WTC11 (cell line): Measurements from ENCODE around the gene LY9. TPM values are rescaled to one million over a fixed set of nuclear protein-coding genes. Genes with fewer than 3 reads are reported as not detected.

ENCODE experiments used
- ATAC-seq: fragments of 200-7000 bp; cut with Tn5 transposase; 2 replicates; pipeline ENCODE4 v1.10.0; 2021; ENCODE audit warnings: mild to moderate bottlenecking, moderate library complexity
- CTCF ChIA-PET: fragments of 300-600 bp; sonication (Branson Sonifier 250); formaldehyde crosslinking; loops from one replicate; lab custom pipeline; 2021; ENCODE audit warnings: antibody characterized with exemption; lab: Charles Lee
- POLR2A ChIA-PET: fragments of 350-600 bp; sonication (Branson Sonifier 250); formaldehyde crosslinking; loops from one replicate; lab custom pipeline; 2021; ENCODE audit warnings: antibody characterized with exemption; lab: Charles Lee
- DNase-seq: peaks from one replicate; pipeline ENCODE4 v3.0.0; 2021; ENCODE audit warnings: low spot score
- H3K27ac Mint-ChIP-seq: 2 replicates; pipeline ENCODE4 v1.8.0; 2021; ENCODE audit warnings: mixed read lengths
- H3K27me3 Mint-ChIP-seq: 2 replicates; pipeline ENCODE4 v1.8.0; 2021; ENCODE audit warnings: low read depth, mild to moderate bottlenecking, moderate library complexity, mixed read lengths
- H3K36me3 Mint-ChIP-seq: 2 replicates; pipeline ENCODE4 v1.8.0; 2021; ENCODE audit warnings: mixed read lengths
- H3K4me1 Mint-ChIP-seq: 2 replicates; pipeline ENCODE4 v1.8.0; 2022; ENCODE audit warnings: mixed read lengths
- H3K4me3 Mint-ChIP-seq: 2 replicates; pipeline ENCODE4 v1.8.0; 2021; ENCODE audit warnings: mild to moderate bottlenecking, moderate library complexity, mixed read lengths
- H3K9me3 Mint-ChIP-seq: 2 replicates; pipeline ENCODE4 v1.8.0; 2021; ENCODE audit warnings: mixed read lengths
- FOXJ3 ChIP-seq: sonication (generic); formaldehyde crosslinking; IDR thresholded peaks from 2 replicates; pipeline ENCODE4 v1.9.0; 2021; ENCODE audit warnings: missing genetic modification reagents, mild to moderate bottlenecking, borderline replicate concordance
- IRF2 ChIP-seq: sonication (generic); formaldehyde crosslinking; IDR thresholded peaks from 2 replicates; pipeline ENCODE4 v1.8.0; 2022; ENCODE audit warnings: low read depth, missing genetic modification reagents, borderline replicate concordance
- KAT7 ChIP-seq: sonication (generic); formaldehyde crosslinking; IDR thresholded peaks from 2 replicates; pipeline ENCODE4 v1.8.1; 2023; ENCODE audit warnings: missing genetic modification reagents, mild to moderate bottlenecking, borderline replicate concordance
- NFE2L1 ChIP-seq: sonication (generic); formaldehyde crosslinking; IDR thresholded peaks from 2 replicates; pipeline ENCODE4 v1.8.1; 2023; ENCODE audit warnings: missing genetic modification reagents
- OVOL2 ChIP-seq: fragments of 250-450 bp; sonication (Bioruptor Pico); IDR thresholded peaks from 2 replicates; pipeline ENCODE4 v1.9.0; 2021; ENCODE audit warnings: mild to moderate bottlenecking, borderline replicate concordance
- SP1 ChIP-seq: sonication (generic); formaldehyde crosslinking; conservative IDR thresholded peaks from 2 replicates; pipeline ENCODE4 v1.8.1; 2022; ENCODE audit warnings: missing genetic modification reagents
- TCF7 ChIP-seq: sonication (generic); formaldehyde crosslinking; IDR thresholded peaks from 2 replicates; pipeline ENCODE4 v1.8.0; 2022; ENCODE audit warnings: mild to moderate bottlenecking, low read depth, missing genetic modification reagents, moderate library complexity
- ZNF232 ChIP-seq: sonication (generic); formaldehyde crosslinking; IDR thresholded peaks from 2 replicates; pipeline ENCODE4 v1.8.0; 2022; ENCODE audit warnings: mild to moderate bottlenecking, missing genetic modification reagents
- ZNF416 ChIP-seq: fragments of 250-450 bp; sonication (Bioruptor Pico); IDR thresholded peaks from 2 replicates; pipeline ENCODE4 v1.9.0; 2021; ENCODE audit warnings: mild to moderate bottlenecking, inconsistent platforms
- total RNA-seq: library from RNA; stranded (reverse); gene quantifications from 3 replicates; pipeline ENCODE4 v1.2.3, GENCODE V29; 2021
- TF ChIP-seq, protein P1 (sequence below): fragments of 200-600 bp; IDR thresholded peaks from 2 replicates; pipeline ENCODE4 v1.8.0; 2022; ENCODE audit warnings: antibody characterized with exemption
- TF ChIP-seq, protein P2 (sequence below): sonication (generic); formaldehyde crosslinking; IDR thresholded peaks from 2 replicates; pipeline ENCODE4 v1.8.1; 2022; ENCODE audit warnings: missing genetic modification reagents, borderline replicate concordance
- TF ChIP-seq, protein P3 (sequence below): fragments of 250-450 bp; sonication (Bioruptor Pico); IDR thresholded peaks from 2 replicates; pipeline ENCODE4 v1.9.0; 2021; ENCODE audit warnings: moderate library complexity, mild to moderate bottlenecking, inconsistent platforms, borderline replicate concordance
- TF ChIP-seq, protein P4 (sequence below): sonication (generic); formaldehyde crosslinking; IDR thresholded peaks from 2 replicates; pipeline ENCODE4 v1.8.1; 2023; ENCODE audit warnings: mild to moderate bottlenecking, moderate library complexity, missing genetic modification reagents
- TF ChIP-seq, protein P5 (sequence below): sonication (generic); formaldehyde crosslinking; IDR thresholded peaks from 2 replicates; pipeline ENCODE4 v1.8.1; 2023; ENCODE audit warnings: mild to moderate bottlenecking, missing genetic modification reagents, borderline replicate concordance
- TF ChIP-seq, protein P6 (sequence below): sonication (generic); formaldehyde crosslinking; IDR thresholded peaks from 2 replicates; pipeline ENCODE4 v1.8.1; 2022; ENCODE audit warnings: mild to moderate bottlenecking, moderate library complexity, missing genetic modification reagents
- TF ChIP-seq, protein P7 (sequence below): sonication (generic); formaldehyde crosslinking; IDR thresholded peaks from 2 replicates; pipeline ENCODE4 v1.8.0; 2023; ENCODE audit warnings: missing genetic modification reagents, mild to moderate bottlenecking, borderline replicate concordance
- TF ChIP-seq, protein P8 (sequence below): sonication (generic); formaldehyde crosslinking; conservative IDR thresholded peaks from 2 replicates; pipeline ENCODE4 v1.8.1; 2023; ENCODE audit warnings: mild to moderate bottlenecking, low read depth, missing genetic modification reagents, moderate library complexity

The LY9 gene
- total RNA-seq, 1 experiment from 2014 or later: not detected

DNA sequence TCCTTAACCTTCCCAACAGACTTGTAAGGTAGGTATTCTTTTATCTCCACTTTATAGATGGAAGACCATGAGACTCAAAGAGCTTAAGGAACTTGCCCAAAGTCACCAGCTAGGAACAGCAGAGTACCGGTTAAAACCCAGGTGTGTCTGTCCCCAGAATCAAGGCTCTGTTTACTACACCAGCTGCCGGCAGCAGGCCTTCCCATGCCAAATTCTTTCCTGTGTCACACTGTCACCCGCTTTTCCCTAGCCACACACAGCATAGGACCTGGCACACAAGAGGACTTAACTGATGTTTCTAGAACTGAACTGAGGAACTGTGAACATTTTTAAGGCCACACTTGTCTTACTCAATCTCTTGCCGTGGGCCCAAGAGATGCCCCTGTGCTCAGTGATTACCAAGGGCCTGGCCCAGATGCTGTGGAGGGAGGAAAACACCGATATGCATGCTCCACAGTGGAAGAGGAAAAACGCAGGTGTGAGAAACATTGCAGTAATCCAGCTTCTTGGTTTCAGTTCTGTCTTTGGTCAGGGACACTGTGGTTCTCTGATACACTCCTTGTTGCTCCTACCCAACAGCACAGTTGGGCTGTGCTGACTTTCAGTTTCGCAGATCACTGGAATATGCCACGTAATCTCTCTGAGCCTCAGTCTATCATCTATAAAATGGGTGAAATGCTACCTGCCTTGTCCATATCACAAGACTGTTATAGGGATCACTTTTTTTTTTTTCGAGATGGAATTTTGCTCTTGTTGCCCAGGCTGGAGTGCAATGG, 13.9 kb upstream of the LY9 start:
- Mint-ChIP-seq H3K4me1 (peaks cover 13% of the 10 kb centered on the region), H3K36me3 (peaks cover 11% of the 10 kb centered on the region), H3K27ac (no peak overlapping the region), H3K27me3 (peaks cover 4% of the 10 kb centered on the region; the same call in 1 of the 2 replicates), H3K4me3 (no peak overlapping the region), H3K9me3 (peaks cover 22% of the 10 kb centered on the region)
- no peak for ATAC-seq
- no peak for DNase-seq
- CTCF ChIA-PET: interaction anchor here (1.1 to 3.2 kb wide), 3 partner anchors 26 to 55 kb away, joined by 3 to 15 read pairs (median 11); no protein-coding TSS in a partner anchor
- POLR2A ChIA-PET: no interaction called here
- TF ChIP-seq, protein P1, sequence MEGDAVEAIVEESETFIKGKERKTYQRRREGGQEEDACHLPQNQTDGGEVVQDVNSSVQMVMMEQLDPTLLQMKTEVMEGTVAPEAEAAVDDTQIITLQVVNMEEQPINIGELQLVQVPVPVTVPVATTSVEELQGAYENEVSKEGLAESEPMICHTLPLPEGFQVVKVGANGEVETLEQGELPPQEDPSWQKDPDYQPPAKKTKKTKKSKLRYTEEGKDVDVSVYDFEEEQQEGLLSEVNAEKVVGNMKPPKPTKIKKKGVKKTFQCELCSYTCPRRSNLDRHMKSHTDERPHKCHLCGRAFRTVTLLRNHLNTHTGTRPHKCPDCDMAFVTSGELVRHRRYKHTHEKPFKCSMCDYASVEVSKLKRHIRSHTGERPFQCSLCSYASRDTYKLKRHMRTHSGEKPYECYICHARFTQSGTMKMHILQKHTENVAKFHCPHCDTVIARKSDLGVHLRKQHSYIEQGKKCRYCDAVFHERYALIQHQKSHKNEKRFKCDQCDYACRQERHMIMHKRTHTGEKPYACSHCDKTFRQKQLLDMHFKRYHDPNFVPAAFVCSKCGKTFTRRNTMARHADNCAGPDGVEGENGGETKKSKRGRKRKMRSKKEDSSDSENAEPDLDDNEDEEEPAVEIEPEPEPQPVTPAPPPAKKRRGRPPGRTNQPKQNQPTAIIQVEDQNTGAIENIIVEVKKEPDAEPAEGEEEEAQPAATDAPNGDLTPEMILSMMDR: no peak
- TF ChIP-seq TCF7 (CRISPR knock-in tag): no peak
- no peak for TF ChIP-seq FOXJ3 (CRISPR knock-in tag)
- TF ChIP-seq, protein P2, sequence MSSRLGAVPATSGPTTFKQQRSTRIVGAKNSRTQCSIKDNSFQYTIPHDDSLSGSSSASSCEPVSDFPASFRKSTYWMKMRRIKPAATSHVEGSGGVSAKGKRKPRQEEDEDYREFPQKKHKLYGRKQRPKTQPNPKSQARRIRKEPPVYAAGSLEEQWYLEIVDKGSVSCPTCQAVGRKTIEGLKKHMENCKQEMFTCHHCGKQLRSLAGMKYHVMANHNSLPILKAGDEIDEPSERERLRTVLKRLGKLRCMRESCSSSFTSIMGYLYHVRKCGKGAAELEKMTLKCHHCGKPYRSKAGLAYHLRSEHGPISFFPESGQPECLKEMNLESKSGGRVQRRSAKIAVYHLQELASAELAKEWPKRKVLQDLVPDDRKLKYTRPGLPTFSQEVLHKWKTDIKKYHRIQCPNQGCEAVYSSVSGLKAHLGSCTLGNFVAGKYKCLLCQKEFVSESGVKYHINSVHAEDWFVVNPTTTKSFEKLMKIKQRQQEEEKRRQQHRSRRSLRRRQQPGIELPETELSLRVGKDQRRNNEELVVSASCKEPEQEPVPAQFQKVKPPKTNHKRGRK: no peak
- no peak for TF ChIP-seq IRF2 (CRISPR knock-in tag)
- no peak for TF ChIP-seq ZNF232 (CRISPR knock-in tag)
- TF ChIP-seq, protein P3, sequence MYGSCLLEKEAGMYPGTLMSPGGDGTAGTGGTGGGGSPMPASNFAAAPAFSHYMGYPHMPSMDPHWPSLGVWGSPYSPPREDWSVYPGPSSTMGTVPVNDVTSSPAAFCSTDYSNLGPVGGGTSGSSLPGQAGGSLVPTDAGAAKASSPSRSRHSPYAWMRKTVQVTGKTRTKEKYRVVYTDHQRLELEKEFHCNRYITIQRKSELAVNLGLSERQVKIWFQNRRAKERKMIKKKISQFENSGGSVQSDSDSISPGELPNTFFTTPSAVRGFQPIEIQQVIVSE (CRISPR knock-in tag): no peak
- no peak for TF ChIP-seq NFE2L1 (CRISPR knock-in tag)
- TF ChIP-seq ZNF416 (CRISPR knock-in tag): no peak
- TF ChIP-seq OVOL2 (CRISPR knock-in tag): no peak
- TF ChIP-seq, protein P4, sequence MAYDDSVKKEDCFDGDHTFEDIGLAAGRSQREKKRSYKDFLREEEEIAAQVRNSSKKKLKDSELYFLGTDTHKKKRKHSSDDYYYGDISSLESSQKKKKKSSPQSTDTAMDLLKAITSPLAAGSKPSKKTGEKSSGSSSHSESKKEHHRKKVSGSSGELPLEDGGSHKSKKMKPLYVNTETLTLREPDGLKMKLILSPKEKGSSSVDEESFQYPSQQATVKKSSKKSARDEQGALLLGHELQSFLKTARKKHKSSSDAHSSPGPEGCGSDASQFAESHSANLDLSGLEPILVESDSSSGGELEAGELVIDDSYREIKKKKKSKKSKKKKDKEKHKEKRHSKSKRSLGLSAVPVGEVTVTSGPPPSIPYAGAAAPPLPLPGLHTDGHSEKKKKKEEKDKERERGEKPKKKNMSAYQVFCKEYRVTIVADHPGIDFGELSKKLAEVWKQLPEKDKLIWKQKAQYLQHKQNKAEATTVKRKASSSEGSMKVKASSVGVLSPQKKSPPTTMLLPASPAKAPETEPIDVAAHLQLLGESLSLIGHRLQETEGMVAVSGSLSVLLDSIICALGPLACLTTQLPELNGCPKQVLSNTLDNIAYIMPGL (CRISPR knock-in tag): no peak
- TF ChIP-seq, protein P5, sequence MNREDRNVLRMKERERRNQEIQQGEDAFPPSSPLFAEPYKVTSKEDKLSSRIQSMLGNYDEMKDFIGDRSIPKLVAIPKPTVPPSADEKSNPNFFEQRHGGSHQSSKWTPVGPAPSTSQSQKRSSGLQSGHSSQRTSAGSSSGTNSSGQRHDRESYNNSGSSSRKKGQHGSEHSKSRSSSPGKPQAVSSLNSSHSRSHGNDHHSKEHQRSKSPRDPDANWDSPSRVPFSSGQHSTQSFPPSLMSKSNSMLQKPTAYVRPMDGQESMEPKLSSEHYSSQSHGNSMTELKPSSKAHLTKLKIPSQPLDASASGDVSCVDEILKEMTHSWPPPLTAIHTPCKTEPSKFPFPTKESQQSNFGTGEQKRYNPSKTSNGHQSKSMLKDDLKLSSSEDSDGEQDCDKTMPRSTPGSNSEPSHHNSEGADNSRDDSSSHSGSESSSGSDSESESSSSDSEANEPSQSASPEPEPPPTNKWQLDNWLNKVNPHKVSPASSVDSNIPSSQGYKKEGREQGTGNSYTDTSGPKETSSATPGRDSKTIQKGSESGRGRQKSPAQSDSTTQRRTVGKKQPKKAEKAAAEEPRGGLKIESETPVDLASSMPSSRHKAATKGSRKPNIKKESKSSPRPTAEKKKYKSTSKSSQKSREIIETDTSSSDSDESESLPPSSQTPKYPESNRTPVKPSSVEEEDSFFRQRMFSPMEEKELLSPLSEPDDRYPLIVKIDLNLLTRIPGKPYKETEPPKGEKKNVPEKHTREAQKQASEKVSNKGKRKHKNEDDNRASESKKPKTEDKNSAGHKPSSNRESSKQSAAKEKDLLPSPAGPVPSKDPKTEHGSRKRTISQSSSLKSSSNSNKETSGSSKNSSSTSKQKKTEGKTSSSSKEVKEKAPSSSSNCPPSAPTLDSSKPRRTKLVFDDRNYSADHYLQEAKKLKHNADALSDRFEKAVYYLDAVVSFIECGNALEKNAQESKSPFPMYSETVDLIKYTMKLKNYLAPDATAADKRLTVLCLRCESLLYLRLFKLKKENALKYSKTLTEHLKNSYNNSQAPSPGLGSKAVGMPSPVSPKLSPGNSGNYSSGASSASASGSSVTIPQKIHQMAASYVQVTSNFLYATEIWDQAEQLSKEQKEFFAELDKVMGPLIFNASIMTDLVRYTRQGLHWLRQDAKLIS (CRISPR knock-in tag): no peak
- TF ChIP-seq, protein P6, sequence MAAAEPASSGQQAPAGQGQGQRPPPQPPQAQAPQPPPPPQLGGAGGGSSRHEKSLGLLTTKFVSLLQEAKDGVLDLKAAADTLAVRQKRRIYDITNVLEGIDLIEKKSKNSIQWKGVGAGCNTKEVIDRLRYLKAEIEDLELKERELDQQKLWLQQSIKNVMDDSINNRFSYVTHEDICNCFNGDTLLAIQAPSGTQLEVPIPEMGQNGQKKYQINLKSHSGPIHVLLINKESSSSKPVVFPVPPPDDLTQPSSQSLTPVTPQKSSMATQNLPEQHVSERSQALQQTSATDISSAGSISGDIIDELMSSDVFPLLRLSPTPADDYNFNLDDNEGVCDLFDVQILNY: no peak
- TF ChIP-seq, protein P7, sequence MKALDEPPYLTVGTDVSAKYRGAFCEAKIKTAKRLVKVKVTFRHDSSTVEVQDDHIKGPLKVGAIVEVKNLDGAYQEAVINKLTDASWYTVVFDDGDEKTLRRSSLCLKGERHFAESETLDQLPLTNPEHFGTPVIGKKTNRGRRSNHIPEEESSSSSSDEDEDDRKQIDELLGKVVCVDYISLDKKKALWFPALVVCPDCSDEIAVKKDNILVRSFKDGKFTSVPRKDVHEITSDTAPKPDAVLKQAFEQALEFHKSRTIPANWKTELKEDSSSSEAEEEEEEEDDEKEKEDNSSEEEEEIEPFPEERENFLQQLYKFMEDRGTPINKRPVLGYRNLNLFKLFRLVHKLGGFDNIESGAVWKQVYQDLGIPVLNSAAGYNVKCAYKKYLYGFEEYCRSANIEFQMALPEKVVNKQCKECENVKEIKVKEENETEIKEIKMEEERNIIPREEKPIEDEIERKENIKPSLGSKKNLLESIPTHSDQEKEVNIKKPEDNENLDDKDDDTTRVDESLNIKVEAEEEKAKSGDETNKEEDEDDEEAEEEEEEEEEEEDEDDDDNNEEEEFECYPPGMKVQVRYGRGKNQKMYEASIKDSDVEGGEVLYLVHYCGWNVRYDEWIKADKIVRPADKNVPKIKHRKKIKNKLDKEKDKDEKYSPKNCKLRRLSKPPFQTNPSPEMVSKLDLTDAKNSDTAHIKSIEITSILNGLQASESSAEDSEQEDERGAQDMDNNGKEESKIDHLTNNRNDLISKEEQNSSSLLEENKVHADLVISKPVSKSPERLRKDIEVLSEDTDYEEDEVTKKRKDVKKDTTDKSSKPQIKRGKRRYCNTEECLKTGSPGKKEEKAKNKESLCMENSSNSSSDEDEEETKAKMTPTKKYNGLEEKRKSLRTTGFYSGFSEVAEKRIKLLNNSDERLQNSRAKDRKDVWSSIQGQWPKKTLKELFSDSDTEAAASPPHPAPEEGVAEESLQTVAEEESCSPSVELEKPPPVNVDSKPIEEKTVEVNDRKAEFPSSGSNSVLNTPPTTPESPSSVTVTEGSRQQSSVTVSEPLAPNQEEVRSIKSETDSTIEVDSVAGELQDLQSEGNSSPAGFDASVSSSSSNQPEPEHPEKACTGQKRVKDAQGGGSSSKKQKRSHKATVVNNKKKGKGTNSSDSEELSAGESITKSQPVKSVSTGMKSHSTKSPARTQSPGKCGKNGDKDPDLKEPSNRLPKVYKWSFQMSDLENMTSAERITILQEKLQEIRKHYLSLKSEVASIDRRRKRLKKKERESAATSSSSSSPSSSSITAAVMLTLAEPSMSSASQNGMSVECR: no peak
- TF ChIP-seq, protein P8, sequence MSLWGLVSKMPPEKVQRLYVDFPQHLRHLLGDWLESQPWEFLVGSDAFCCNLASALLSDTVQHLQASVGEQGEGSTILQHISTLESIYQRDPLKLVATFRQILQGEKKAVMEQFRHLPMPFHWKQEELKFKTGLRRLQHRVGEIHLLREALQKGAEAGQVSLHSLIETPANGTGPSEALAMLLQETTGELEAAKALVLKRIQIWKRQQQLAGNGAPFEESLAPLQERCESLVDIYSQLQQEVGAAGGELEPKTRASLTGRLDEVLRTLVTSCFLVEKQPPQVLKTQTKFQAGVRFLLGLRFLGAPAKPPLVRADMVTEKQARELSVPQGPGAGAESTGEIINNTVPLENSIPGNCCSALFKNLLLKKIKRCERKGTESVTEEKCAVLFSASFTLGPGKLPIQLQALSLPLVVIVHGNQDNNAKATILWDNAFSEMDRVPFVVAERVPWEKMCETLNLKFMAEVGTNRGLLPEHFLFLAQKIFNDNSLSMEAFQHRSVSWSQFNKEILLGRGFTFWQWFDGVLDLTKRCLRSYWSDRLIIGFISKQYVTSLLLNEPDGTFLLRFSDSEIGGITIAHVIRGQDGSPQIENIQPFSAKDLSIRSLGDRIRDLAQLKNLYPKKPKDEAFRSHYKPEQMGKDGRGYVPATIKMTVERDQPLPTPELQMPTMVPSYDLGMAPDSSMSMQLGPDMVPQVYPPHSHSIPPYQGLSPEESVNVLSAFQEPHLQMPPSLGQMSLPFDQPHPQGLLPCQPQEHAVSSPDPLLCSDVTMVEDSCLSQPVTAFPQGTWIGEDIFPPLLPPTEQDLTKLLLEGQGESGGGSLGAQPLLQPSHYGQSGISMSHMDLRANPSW (CRISPR knock-in tag): no peak
- TF ChIP-seq SP1: no peak
- no peak for TF ChIP-seq KAT7 (CRISPR knock-in tag)
